Activated CD8-positive, alpha-beta T cell treated with anti-CD3 and anti-CD28 coated beads for 36 hours (primary cell): ENCODE data around the gene LIN37. TPM values are rescaled to one million over a fixed set of nuclear protein-coding genes. Genes with fewer than 3 reads are reported as not detected.

Experiments
- ATAC-seq: fragments of 200-7000 bp; cut with Tn5 transposase; one replicate; pipeline ENCODE4 v1.10.0; 2021; ENCODE audit warnings: mild to moderate bottlenecking, moderate library complexity
- CTCF ChIA-PET: fragments of 350-600 bp; sonication (Branson Sonifier 250); formaldehyde crosslinking; loops from one replicate; lab custom pipeline; 2021; ENCODE audit warnings: antibody characterized with exemption; lab: Charles Lee
- POLR2A ChIA-PET: fragments of 350-600 bp; sonication (Branson Sonifier 250); formaldehyde crosslinking; loops from one replicate; lab custom pipeline; 2021; ENCODE audit warnings: antibody characterized with exemption; lab: Charles Lee
- DNase-seq: peaks from one replicate; pipeline ENCODE4 v3.0.0-alpha.2; 2020
- H3K27ac Mint-ChIP-seq: one replicate; pipeline ENCODE4 v1.8.0; 2021; ENCODE audit warnings: mild to moderate bottlenecking, mixed read lengths
- H3K27me3 Mint-ChIP-seq: one replicate; pipeline ENCODE4 v1.8.0; 2021; ENCODE audit warnings: mixed read lengths
- H3K36me3 Mint-ChIP-seq: one replicate; pipeline ENCODE4 v1.8.0; 2021; ENCODE audit warnings: low read depth, mixed read lengths
- H3K4me1 Mint-ChIP-seq: one replicate; pipeline ENCODE4 v1.8.0; 2021; ENCODE audit warnings: low read depth, mixed read lengths
- H3K4me3 Mint-ChIP-seq: one replicate; pipeline ENCODE4 v1.8.0; 2021; ENCODE audit warnings: mild to moderate bottlenecking, moderate library complexity, mixed read lengths
- H3K9me3 Mint-ChIP-seq: one replicate; pipeline ENCODE4 v1.8.0; 2021; ENCODE audit warnings: mixed read lengths
- CTCF ChIP-seq: fragments of 200-600 bp; IDR thresholded peaks from one replicate; pipeline ENCODE4 v1.8.0; 2022; ENCODE audit warnings: antibody characterized with exemption, mild to moderate bottlenecking
- intact Hi-C: fragments of 100-400 bp; cut with micrococcal nuclease; formaldehyde crosslinking; loops from one replicate; pipeline ENCODE4 v1.10.0; 2022
- total RNA-seq, 2 experiments: library from RNA; stranded (reverse); gene quantifications; one replicate each; pipeline ENCODE4 v1.2.3, GENCODE V29; 2021

Gene LIN37
- total RNA-seq, 2 experiments from 2014 or later = 4.5 to 7.8 TPM

GRCh38 chr19:35777961-35778360, 29.6 kb downstream of the LIN37 start:
- Mint-ChIP-seq H3K36me3 (no peaks in the 10 kb centered on the region), H3K9me3 (no peaks in the 10 kb centered on the region), H3K27ac (no peak overlapping the region), H3K27me3 (no peaks in the 10 kb centered on the region), H3K4me3 (no peak overlapping the region), H3K4me1 (peaks cover 10% of the 10 kb centered on the region)
- no peak for ATAC-seq
- intact Hi-C loops = no loop called here
- POLR2A ChIA-PET = interaction anchor here (0.9 to 1.0 kb wide), 2 partner anchors 11 to 57 kb away, joined by 3 read pairs; no protein-coding TSS in a partner anchor
- no peak for DNase-seq
- no peak for TF ChIP-seq CTCF
- CTCF ChIA-PET = no interaction called here

- H3K27me3 Mint-ChIP-seq = no peaks in the 10 kb centered on the region
- POLR2A ChIA-PET = no interaction called here
- H3K27ac Mint-ChIP-seq = no peak overlapping the region
- no peak for TF ChIP-seq CTCF
- H3K9me3 Mint-ChIP-seq = no peaks in the 10 kb centered on the region
- H3K4me3 Mint-ChIP-seq = no peak overlapping the region
- peaks cover 10% of the 10 kb centered on the region for H3K4me1 Mint-ChIP-seq
- H3K36me3 Mint-ChIP-seq = no peaks in the 10 kb centered on the region
- no peak for ATAC-seq
- CTCF ChIA-PET = interaction anchor here (0.9 kb wide), 1 partner anchor 86 kb away, joined by 3 read pairs; no protein-coding TSS in a partner anchor
- DNase-seq = no peak
- intact Hi-C loops = no loop called here
These were observed 30.7 kb downstream of the LIN37 start for GRCh38 chr19:35779033-35779432.

DNA sequence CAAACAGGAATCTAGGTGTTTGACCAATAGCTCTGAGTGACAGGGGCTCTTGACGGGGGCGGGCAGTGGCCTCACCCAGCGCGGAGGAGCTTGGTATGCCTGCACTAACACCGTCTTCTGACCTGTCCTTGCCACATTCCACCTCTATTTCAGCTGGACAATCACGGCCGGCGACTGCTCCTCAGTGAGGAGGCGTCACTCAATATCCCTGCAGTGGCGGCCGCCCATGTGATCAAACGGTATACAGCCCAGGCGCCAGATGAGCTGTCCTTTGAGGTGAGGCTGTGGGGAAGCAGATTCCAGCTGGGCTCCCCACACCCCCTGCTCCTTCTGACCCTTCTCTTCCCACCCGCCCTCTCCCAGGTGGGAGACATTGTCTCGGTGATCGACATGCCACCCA, 31.7 kb downstream of the LIN37 start:
- no peak overlapping the region for H3K27ac Mint-ChIP-seq
- ATAC-seq (no peak), DNase-seq (no peak)
- H3K9me3 Mint-ChIP-seq = no peaks in the 10 kb centered on the region
- CTCF ChIA-PET = no interaction called here
- no peak for TF ChIP-seq CTCF
- no peaks in the 10 kb centered on the region for H3K36me3 Mint-ChIP-seq
- intact Hi-C loops = no loop called here
- no peak overlapping the region for H3K4me3 Mint-ChIP-seq
- POLR2A ChIA-PET = interaction anchor here (1.4 kb wide), 1 partner anchor 14 kb away, joined by 4 read pairs; no protein-coding TSS in a partner anchor
- H3K4me1 Mint-ChIP-seq = peaks cover 4% of the 10 kb centered on the region
- H3K27me3 Mint-ChIP-seq = no peaks in the 10 kb centered on the region

DNA sequence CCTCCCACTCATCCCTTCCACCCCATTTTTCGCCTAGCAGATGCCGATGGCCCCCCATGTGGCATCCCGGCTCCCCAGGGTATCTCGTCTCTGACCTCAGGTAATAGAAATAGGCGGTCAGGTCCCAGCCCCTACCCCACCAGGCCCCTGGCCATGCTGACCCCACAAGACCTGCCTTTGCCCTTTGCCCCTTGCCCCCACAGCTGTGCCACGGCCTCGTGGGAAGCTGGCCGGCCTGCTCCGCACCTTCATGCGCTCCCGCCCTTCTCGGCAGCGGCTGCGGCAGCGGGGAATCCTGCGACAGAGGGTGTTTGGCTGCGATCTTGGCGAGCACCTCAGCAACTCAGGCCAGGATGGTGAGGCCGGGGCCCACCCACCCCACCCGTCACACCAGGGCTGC, 32.3 kb downstream of the LIN37 start:
- intact Hi-C loops = no loop called here
- ChIA-PET POLR2A (interaction anchor here (1.4 kb wide), 1 partner anchor 15 kb away, joined by 4 read pairs; no protein-coding TSS in a partner anchor), CTCF (no interaction called here)
- DNase-seq (no peak), ATAC-seq (no peak)
- TF ChIP-seq CTCF = no peak
- Mint-ChIP-seq H3K27me3 (no peaks in the 10 kb centered on the region), H3K4me1 (peaks cover 4% of the 10 kb centered on the region), H3K4me3 (no peak overlapping the region), H3K9me3 (no peaks in the 10 kb centered on the region), H3K36me3 (no peaks in the 10 kb centered on the region), H3K27ac (no peak overlapping the region)

- intact Hi-C loops = no loop called here
- no peak for TF ChIP-seq CTCF
- H3K4me1 Mint-ChIP-seq = no peaks in the 10 kb centered on the region
- ATAC-seq (no peak), DNase-seq (no peak)
- ChIA-PET CTCF (no interaction called here), POLR2A (no interaction called here)
- H3K4me3 Mint-ChIP-seq = no peak overlapping the region
- no peak overlapping the region for H3K27ac Mint-ChIP-seq
- no peaks in the 10 kb centered on the region for H3K36me3 Mint-ChIP-seq
- H3K27me3 Mint-ChIP-seq = no peaks in the 10 kb centered on the region
- no peaks in the 10 kb centered on the region for H3K9me3 Mint-ChIP-seq
These were observed 33.3 kb downstream of the LIN37 start for GRCh38 chr19:35781650-35782049.
